ENCODE measurements around the gene RPSA.
"Not testable (repeated sequence)": the region's sequence is repeated elsewhere in the genome, so short reads cannot be mapped to it uniquely, and the experiment has no call there.

The RPSA gene

GRCh38 chr3:39412668-39413260, 6.2 kb downstream of the RPSA start:
- no peak overlapping the region for H3K4me3 ChIP-seq (ENCODE audit: low read length)
- TF ChIP-seq CTCF (IDR thresholded peaks at IDR 0.05; ENCODE audit: insufficient read depth, low read depth, low read length, missing control alignments) = no peak
- DNase-seq (ENCODE audit: low read depth) = no peak

- H3K4me3 ChIP-seq (ENCODE audit: low read length) = no peak overlapping the region
- no peak for DNase-seq (ENCODE audit: low read depth)
- TF ChIP-seq CTCF (IDR thresholded peaks at IDR 0.05; ENCODE audit: insufficient read depth, low read depth, low read length, missing control alignments) = no peak
These were observed 7.3 kb downstream of the RPSA start for GRCh38 chr3:39413691-39414420.

GRCh38 chr3:39414421-39414907, 7.9 kb downstream of the RPSA start:
- DNase-seq (ENCODE audit: low read depth) = peak; percentile 38
- H3K4me3 ChIP-seq (ENCODE audit: low read length) = no peak overlapping the region

GRCh38 chr3:39415302-39415701, 8.8 kb downstream of the RPSA start:
- not testable (repeated sequence) for H3K4me3 ChIP-seq (ENCODE audit: low read length); DNase-seq (ENCODE audit: low read depth)

More at GRCh38 chr3:39414421-39414907, 7.9 kb downstream of the RPSA start:
- no peak for TF ChIP-seq CTCF (IDR thresholded peaks at IDR 0.05; ENCODE audit: insufficient read depth, low read depth, low read length, missing control alignments)

- H3K4me3 ChIP-seq (ENCODE audit: low read length) = no peak overlapping the region
- no peak for TF ChIP-seq CTCF (IDR thresholded peaks at IDR 0.05; ENCODE audit: insufficient read depth, low read depth, low read length, missing control alignments)
- DNase-seq (ENCODE audit: low read depth) = no peak
These were observed 9.5 kb downstream of the RPSA start for GRCh38 chr3:39415983-39416382.

GRCh38 chr3:39416998-39417397, 10.5 kb downstream of the RPSA start:
- DNase-seq (ENCODE audit: low read depth); H3K4me3 ChIP-seq (ENCODE audit: low read length): not testable (repeated sequence)

GRCh38 chr3:39418556-39419225, 12.2 kb downstream of the RPSA start:
- DNase-seq (ENCODE audit: low read depth) = not testable (repeated sequence)

GRCh38 chr3:39419742-39420315, 13.3 kb downstream of the RPSA start:
- no peak overlapping the region for H3K4me3 ChIP-seq (ENCODE audit: low read length)
- no peak for TF ChIP-seq CTCF (IDR thresholded peaks at IDR 0.05; ENCODE audit: insufficient read depth, low read depth, low read length, missing control alignments)
- peak; percentile 43 for DNase-seq (ENCODE audit: low read depth)

More at GRCh38 chr3:39418556-39419225, 12.2 kb downstream of the RPSA start:
- not testable (repeated sequence) for H3K4me3 ChIP-seq (ENCODE audit: low read length)

Data from epithelial cell of esophagus (primary cell).